ENCODE results near the gene TICRR.

The TICRR gene

GRCh38 chr15:89666184-89666857 lies 91.1 kb downstream of the TICRR start:
- H3K4me3 ChIP-seq (ENCODE audit: low read length), result no peak overlapping the region
- no peak for DNase-seq (ENCODE audit: low read depth, low spot score)

- DNase-seq (ENCODE audit: low read depth, low spot score), result no peak
- H3K4me3 ChIP-seq (ENCODE audit: low read length), result no peak overlapping the region
Measured at GRCh38 chr15:89666858-89667705, 91.8 kb downstream of the TICRR start.

- no peak overlapping the region for H3K4me3 ChIP-seq (ENCODE audit: low read length)
Measured at GRCh38 chr15:89667706-89667960, 92.4 kb downstream of the TICRR start.

GRCh38 chr15:89668171-89668570 lies 92.9 kb downstream of the TICRR start:
- DNase-seq (ENCODE audit: low read depth, low spot score), result no peak
- H3K4me3 ChIP-seq (ENCODE audit: low read length), result no peak overlapping the region

More at GRCh38 chr15:89667706-89667960, 92.4 kb downstream of the TICRR start:
- DNase-seq (ENCODE audit: low read depth, low spot score), result no peak

- H3K4me3 ChIP-seq (ENCODE audit: low read length), result no peak overlapping the region
- DNase-seq (ENCODE audit: low read depth, low spot score), result no peak
Measured at GRCh38 chr15:89669309-89669865, 94.1 kb downstream of the TICRR start.

- no peak overlapping the region for H3K4me3 ChIP-seq (ENCODE audit: low read length)
- no peak for DNase-seq (ENCODE audit: low read depth, low spot score)
Measured at GRCh38 chr15:89669941-89670340, 94.7 kb downstream of the TICRR start.

GRCh38 chr15:89670971-89671560 lies 95.8 kb downstream of the TICRR start:
- DNase-seq (ENCODE audit: low read depth, low spot score), result no peak
- H3K4me3 ChIP-seq (ENCODE audit: low read length), result no peak overlapping the region

- DNase-seq (ENCODE audit: low read depth, low spot score), result no peak
Measured at GRCh38 chr15:89671687-89672086, 96.4 kb downstream of the TICRR start.

GRCh38 chr15:89672221-89673164 lies 97.2 kb downstream of the TICRR start:
- no peak overlapping the region for H3K4me3 ChIP-seq (ENCODE audit: low read length)

More at GRCh38 chr15:89671687-89672086, 96.4 kb downstream of the TICRR start:
- H3K4me3 ChIP-seq (ENCODE audit: low read length), result no peak overlapping the region

GRCh38 chr15:89673165-89673512 lies 97.9 kb downstream of the TICRR start:
- H3K4me3 ChIP-seq (ENCODE audit: low read length), result no peak overlapping the region
- peak; percentile 63 for DNase-seq (ENCODE audit: low read depth, low spot score)

More at GRCh38 chr15:89672221-89673164, 97.2 kb downstream of the TICRR start:
- no peak for DNase-seq (ENCODE audit: low read depth, low spot score)

- DNase-seq (ENCODE audit: low read depth, low spot score), result no peak
- no peak overlapping the region for H3K4me3 ChIP-seq (ENCODE audit: low read length)
Measured at GRCh38 chr15:89674526-89674925, 99.3 kb downstream of the TICRR start.

GRCh38 chr15:89675606-89676005 lies 100.3 kb downstream of the TICRR start:
- no peak overlapping the region for H3K4me3 ChIP-seq (ENCODE audit: low read length)
- no peak for DNase-seq (ENCODE audit: low read depth, low spot score)

GRCh38 chr15:89677381-89677780 lies 102.1 kb downstream of the TICRR start:
- no peak overlapping the region for H3K4me3 ChIP-seq (ENCODE audit: low read length)
- DNase-seq (ENCODE audit: low read depth, low spot score), result no peak
